Activated CD4-positive, alpha-beta T cell treated with anti-CD3 and anti-CD28 coated beads, Interleukin-2, amount 10 ng/mL, durations not matched to agents 24 days and 14 days (primary cell): ENCODE data around the gene SYP. TPM values are rescaled to one million over a fixed set of nuclear protein-coding genes. Genes with fewer than 3 reads are reported as not detected.

ENCODE experiments used
- DNase-seq: peaks from one replicate; pipeline ENCODE4 v3.0.0; 2022
- H3K27ac Mint-ChIP-seq: one replicate; pipeline ENCODE4 v1.8.0; 2022; ENCODE audit warnings: mild to moderate bottlenecking, mixed read lengths
- H3K27me3 Mint-ChIP-seq: one replicate; pipeline ENCODE4 v1.8.0; 2022; ENCODE audit warnings: mixed read lengths
- H3K36me3 Mint-ChIP-seq: one replicate; pipeline ENCODE4 v1.8.0; 2022; ENCODE audit warnings: low read depth, mild to moderate bottlenecking, mixed read lengths
- H3K4me1 Mint-ChIP-seq: one replicate; pipeline ENCODE4 v1.8.0; 2021; ENCODE audit warnings: mixed read lengths
- H3K4me3 Mint-ChIP-seq: one replicate; pipeline ENCODE4 v1.8.0; 2022; ENCODE audit warnings: mild to moderate bottlenecking, moderate library complexity, mixed read lengths
- H3K9me3 Mint-ChIP-seq: one replicate; pipeline ENCODE4 v1.8.0; 2021; ENCODE audit warnings: mixed read lengths
- intact Hi-C: fragments of 100-400 bp; cut with micrococcal nuclease; formaldehyde crosslinking; loops from one replicate; pipeline ENCODE4 v1.15.1; 2023
- total RNA-seq: library from RNA; stranded (reverse); gene quantifications from 2 replicates; pipeline ENCODE4 v1.2.3, GENCODE V29; 2022

SYP gene
- total RNA-seq, 1 donor from 2014 or later: 5.3 TPM

- intact Hi-C loops: loop anchor here (1.0 to 5.0 kb wide), 6 partner anchors 9 to 563 kb away; partner anchors contain the start of genes CCDC22, GPKOW and SYP
- H3K36me3 Mint-ChIP-seq: no peaks in the 10 kb centered on the region
- no peak for DNase-seq
Observed at GRCh38 chrX:49191574-49192011, 8.4 kb downstream of the SYP start.

GRCh38 chrX:49190821-49191573, 9.0 kb downstream of the SYP start:
- Mint-ChIP-seq H3K27ac (peak overlapping the region; percentile 93), H3K4me1 (peaks cover 27% of the 10 kb centered on the region), H3K9me3 (no peaks in the 10 kb centered on the region), H3K4me3 (peak overlapping the region; percentile 93), H3K36me3 (no peaks in the 10 kb centered on the region), H3K27me3 (no peaks in the 10 kb centered on the region)
- intact Hi-C loops: loop anchor here (1.0 to 5.0 kb wide), 5 partner anchors 9 to 81 kb away; partner anchors contain the start of genes CCDC22, GPKOW and SYP
- DNase-seq: peak; percentile 95

More at GRCh38 chrX:49191574-49192011, 8.4 kb downstream of the SYP start:
- H3K4me1 Mint-ChIP-seq: peaks cover 25% of the 10 kb centered on the region
- peak overlapping the region; percentile 93 for H3K27ac Mint-ChIP-seq
- H3K9me3 Mint-ChIP-seq: no peaks in the 10 kb centered on the region
- no peaks in the 10 kb centered on the region for H3K27me3 Mint-ChIP-seq
- H3K4me3 Mint-ChIP-seq: peak overlapping the region; percentile 93

- Mint-ChIP-seq H3K4me1 (peaks cover 31% of the 10 kb centered on the region), H3K27ac (no peak overlapping the region), H3K27me3 (no peaks in the 10 kb centered on the region), H3K9me3 (no peaks in the 10 kb centered on the region), H3K4me3 (peak overlapping the region; percentile 93), H3K36me3 (no peaks in the 10 kb centered on the region)
- intact Hi-C loops: loop anchor here (2.0 to 5.0 kb wide), 2 partner anchors 17 to 83 kb away; no protein-coding TSS in a partner anchor
- no peak for DNase-seq
Observed at GRCh38 chrX:49189606-49190005, 10.4 kb downstream of the SYP start.

GRCh38 chrX:49188468-49189076, 11.4 kb downstream of the SYP start:
- Mint-ChIP-seq H3K27ac (peak overlapping the region; percentile 42), H3K9me3 (no peaks in the 10 kb centered on the region), H3K4me3 (peak overlapping the region; percentile 28), H3K36me3 (peaks cover 5% of the 10 kb centered on the region), H3K4me1 (peaks cover 30% of the 10 kb centered on the region), H3K27me3 (no peaks in the 10 kb centered on the region)
- intact Hi-C loops: no loop called here
- DNase-seq: no peak

- H3K36me3 Mint-ChIP-seq: peaks cover 6% of the 10 kb centered on the region
- intact Hi-C loops: no loop called here
- H3K9me3 Mint-ChIP-seq: no peaks in the 10 kb centered on the region
- DNase-seq: no peak
- no peaks in the 10 kb centered on the region for H3K27me3 Mint-ChIP-seq
- peaks cover 24% of the 10 kb centered on the region for H3K4me1 Mint-ChIP-seq
- H3K27ac Mint-ChIP-seq: no peak overlapping the region
- no peak overlapping the region for H3K4me3 Mint-ChIP-seq
Observed at GRCh38 chrX:49187526-49187925, 12.5 kb downstream of the SYP start.

GRCh38 chrX:49187028-49187394, 13.0 kb downstream of the SYP start:
- Mint-ChIP-seq H3K4me3 (peak overlapping the region; percentile 92), H3K27ac (peak overlapping the region; percentile 87), H3K4me1 (peaks cover 24% of the 10 kb centered on the region), H3K36me3 (peaks cover 11% of the 10 kb centered on the region), H3K27me3 (no peaks in the 10 kb centered on the region), H3K9me3 (no peaks in the 10 kb centered on the region)
- no peak for DNase-seq
- intact Hi-C loops: no loop called here

GRCh38 chrX:49186125-49187027, 13.6 kb downstream of the SYP start, which contains the start of gene PRICKLE3:
TSS of gene PRICKLE3 (minus strand) at chrX:49186373. CDS start at chrX:49186297, 76 bp downstream.
- intact Hi-C loops: no loop called here
- peak within 1 kb of the TSS; percentile 92 for H3K4me3 Mint-ChIP-seq
- H3K36me3 Mint-ChIP-seq: peaks cover 11% of the 10 kb centered on the region
- peak within 1 kb of the TSS; percentile 89 for H3K27ac Mint-ChIP-seq
- peaks cover 24% of the 10 kb centered on the region for H3K4me1 Mint-ChIP-seq
- no peaks in the 10 kb centered on the region for H3K9me3 Mint-ChIP-seq
- DNase-seq: peak; percentile 93
- H3K27me3 Mint-ChIP-seq: no peaks in the 10 kb centered on the region

- H3K9me3 Mint-ChIP-seq: no peaks in the 10 kb centered on the region
- intact Hi-C loops: no loop called here
- peaks cover 18% of the 10 kb centered on the region for H3K36me3 Mint-ChIP-seq
- peaks cover 16% of the 10 kb centered on the region for H3K4me1 Mint-ChIP-seq
- H3K4me3 Mint-ChIP-seq: peak overlapping the region; percentile 92
- DNase-seq: peak; percentile 79
- peak overlapping the region; percentile 89 for H3K27ac Mint-ChIP-seq
- no peaks in the 10 kb centered on the region for H3K27me3 Mint-ChIP-seq
Observed at GRCh38 chrX:49184294-49185281, 15.4 kb downstream of the SYP start.

GRCh38 chrX:49183701-49184281, 16.2 kb downstream of the SYP start:
- intact Hi-C loops: no loop called here
- no peak for DNase-seq
- H3K4me3 Mint-ChIP-seq: peak overlapping the region; percentile 92
- H3K4me1 Mint-ChIP-seq: peaks cover 12% of the 10 kb centered on the region
- H3K27ac Mint-ChIP-seq: no peak overlapping the region
- no peaks in the 10 kb centered on the region for H3K27me3 Mint-ChIP-seq
- no peaks in the 10 kb centered on the region for H3K9me3 Mint-ChIP-seq
- H3K36me3 Mint-ChIP-seq: peaks cover 24% of the 10 kb centered on the region

GRCh38 chrX:49179358-49179757, 20.6 kb downstream of the SYP start:
- Mint-ChIP-seq H3K4me1 (peaks cover 18% of the 10 kb centered on the region), H3K4me3 (no peak overlapping the region), H3K27me3 (no peaks in the 10 kb centered on the region), H3K27ac (no peak overlapping the region), H3K9me3 (no peaks in the 10 kb centered on the region), H3K36me3 (peaks cover 49% of the 10 kb centered on the region)
- no peak for DNase-seq
- intact Hi-C loops: no loop called here

- H3K36me3 Mint-ChIP-seq: peaks cover 48% of the 10 kb centered on the region
- intact Hi-C loops: no loop called here
- no peaks in the 10 kb centered on the region for H3K27me3 Mint-ChIP-seq
- peaks cover 14% of the 10 kb centered on the region for H3K4me1 Mint-ChIP-seq
- no peak for DNase-seq
- H3K27ac Mint-ChIP-seq: no peak overlapping the region
- no peaks in the 10 kb centered on the region for H3K9me3 Mint-ChIP-seq
- no peak overlapping the region for H3K4me3 Mint-ChIP-seq
Observed at GRCh38 chrX:49178537-49178936, 21.5 kb downstream of the SYP start.

- Mint-ChIP-seq H3K27me3 (no peaks in the 10 kb centered on the region), H3K27ac (peak overlapping the region; percentile 29), H3K36me3 (peaks cover 48% of the 10 kb centered on the region), H3K4me3 (no peak overlapping the region), H3K9me3 (no peaks in the 10 kb centered on the region), H3K4me1 (peaks cover 16% of the 10 kb centered on the region)
- intact Hi-C loops: no loop called here
- no peak for DNase-seq
Observed at GRCh38 chrX:49177873-49178480, 22.0 kb downstream of the SYP start.
